Measurements from ENCODE around the gene C11orf58. TPM values are rescaled to one million over a fixed set of nuclear protein-coding genes. Genes with fewer than 3 reads are reported as not detected.

C11orf58 gene
- total and polyA plus RNA-seq, 2 experiments from 2014 or later = 164 to 280 TPM

- TF ChIP-seq REST (IDR thresholded peaks at IDR 0.05; ENCODE audit: unreplicated experiment) (no peak), ETS1 (IDR thresholded peaks at IDR 0.05) (no peak), STAT1 (IDR thresholded peaks at IDR 0.05; ENCODE audit: unreplicated experiment) (no peak), EZH2 (IDR thresholded peaks at IDR 0.05; ENCODE audit: low read depth, unreplicated experiment) (no peak), ZNF114 (CRISPR knock-in tag; IDR thresholded peaks at IDR 0.05) (no peak), NANOG (IDR thresholded peaks at IDR 0.05; ENCODE audit: borderline replicate concordance) (no peak), EZH2phosphoT487 (IDR thresholded peaks at IDR 0.05; ENCODE audit: unreplicated experiment) (no peak)
Measured at GRCh38 chr11:16794047-16794818, 55.8 kb downstream of the C11orf58 start (continued).

GRCh38 chr11:16795146-16795545, 56.7 kb downstream of the C11orf58 start:
- H3K27ac ChIP-seq (ENCODE audit: low read depth) = no peak overlapping the region
- H3K36me3 ChIP-seq (ENCODE audit: insufficient read depth) = no peaks in the 10 kb centered on the region
- H3K4me2 ChIP-seq = no peak overlapping the region
- H4K20me1 ChIP-seq (replicated peaks; ENCODE audit: insufficient read depth) = no peaks in the 10 kb centered on the region
- H3K4me1 ChIP-seq (ENCODE audit: insufficient read depth) = no peaks in the 10 kb centered on the region
- Mint-ChIP-seq H3K9me3 (no peaks in the 10 kb centered on the region), H3K36me3 (ENCODE audit: low read depth) (peaks cover 6% of the 10 kb centered on the region; the same call in 2 of the 3 replicates), H3K27me3 (ENCODE audit: insufficient read depth, low read depth, poor library complexity) (peaks cover 4% of the 10 kb centered on the region), H3K4me1 (no peaks in the 10 kb centered on the region), H3K27ac (no peak overlapping the region), H3K4me3 (no peak overlapping the region)
- H3F3A ChIP-seq (replicated peaks; ENCODE audit: low read depth) = no peaks in the 10 kb centered on the region
- H2AFZ ChIP-seq = no peak overlapping the region
- H3K79me2 ChIP-seq (replicated peaks; ENCODE audit: insufficient read depth) = no peaks in the 10 kb centered on the region
- DNase-seq (ENCODE audit: low spot score) = no peak
- no peak overlapping the region for H3K4me3 ChIP-seq
- no peak for ATAC-seq
- no peaks in the 10 kb centered on the region for H3K27me3 ChIP-seq (ENCODE audit: insufficient read depth)
- H3K9me2 ChIP-seq (ENCODE audit: insufficient read depth) = no peaks in the 10 kb centered on the region; the same call in 1 of the 2 replicates
- TF ChIP-seq STAT1 (IDR thresholded peaks at IDR 0.05; ENCODE audit: unreplicated experiment) (no peak), ETS1 (IDR thresholded peaks at IDR 0.05) (no peak), EZH2 (IDR thresholded peaks at IDR 0.05; ENCODE audit: low read depth, unreplicated experiment) (no peak), POLR2AphosphoS5 (IDR thresholded peaks at IDR 0.05; ENCODE audit: low read depth) (no peak), ZNF114 (CRISPR knock-in tag; IDR thresholded peaks at IDR 0.05) (no peak), JUNB (IDR thresholded peaks at IDR 0.05; ENCODE audit: unreplicated experiment) (no peak), REST (IDR thresholded peaks at IDR 0.05; ENCODE audit: unreplicated experiment) (no peak)

Measured in GM23338 (cell line).